Small intestine (tissue), 7 donors: ENCODE results near the gene PCID2. TPM values are rescaled to one million over a fixed set of nuclear protein-coding genes. Genes with fewer than 3 reads are reported as not detected.

ENCODE experiments used
- DNase-seq, 2 donors: peaks; one replicate each; pipeline versions ENCODE4 v3.0.0 to v3.0.0-alpha.2; 2013
- FAIRE-seq: peaks from 2 replicates; lab custom pipeline; 2012; peaks lifted over from hg19 to GRCh38; lab: Jason Lieb, UNC
- H3K27ac ChIP-seq, 3 donors: one replicate each; pipeline ENCODE4 v1.5.1; 2013; ENCODE audit warnings: low read length in 2 of 3, mild to moderate bottlenecking in 2 of 3, control low read depth in 1 of 3, inconsistent platforms in 1 of 3, low read depth in 1 of 3, moderate library complexity in 1 of 3
- H3K27me3 ChIP-seq, 3 donors: one replicate each; pipeline ENCODE4 v1.6.1; 2013; ENCODE audit warnings: low read length in 3 of 3, inconsistent platforms in 1 of 3; ENCODE audit not compliant: control insufficient read depth in 3 of 3, insufficient read depth in 3 of 3
- H3K36me3 ChIP-seq, 3 donors: one replicate each; pipeline ENCODE4 v1.6.1; 2013; ENCODE audit warnings: low read length in 3 of 3, inconsistent platforms in 1 of 3, low read depth in 1 of 3, mild to moderate bottlenecking in 1 of 3, moderate library complexity in 1 of 3; ENCODE audit not compliant: control insufficient read depth in 3 of 3, insufficient read depth in 2 of 3
- H3K4me1 ChIP-seq, 3 donors: one replicate each; pipeline ENCODE4 v1.6.1; 2013; ENCODE audit warnings: low read length in 2 of 3, inconsistent platforms in 1 of 3, low read depth in 1 of 3, mild to moderate bottlenecking in 1 of 3, moderate library complexity in 1 of 3; ENCODE audit not compliant: control insufficient read depth in 3 of 3, insufficient read depth in 2 of 3
- H3K4me3 ChIP-seq, 3 donors: one replicate each; pipeline ENCODE4 v1.5.1; 2013; ENCODE audit warnings: low read length in 3 of 3, control low read depth in 1 of 3, inconsistent platforms in 1 of 3, low read depth in 1 of 3, mild to moderate bottlenecking in 1 of 3, moderate library complexity in 1 of 3
- H3K9me3 ChIP-seq, 2 donors: one replicate each; pipeline ENCODE4 v1.6.1; 2013; ENCODE audit warnings: low read depth in 1 of 2, low read length in 1 of 2; ENCODE audit not compliant: control insufficient read depth in 2 of 2, insufficient read depth in 1 of 2
- WGBS, 3 donors: extraction: QIAGEN DNeasy Blood & Tissue Kit; methylation state at CpG; one replicate each; pipeline ENCODE4 v1.1.7; 2013; 5-methylcytosine and 5-hydroxymethylcytosine counted together
- polyA plus RNA-seq, 4 donors: library from polyadenylated mRNA; stranded (reverse) in 3 of 4; unstranded in 1 of 4; fragments of 200-250 nt in 3 of 4; fragments of 120-200 nt in 1 of 4; gene quantifications; one replicate each; pipeline versions ENCODE4 v1.2.1 to v1.2.3, GENCODE V29; 2013
- donor health status: healthy with polysubstance abuse.
- donor health status: control.
- donor health status: control.
- donor health status: Bipolar disorder and iron deficiency.
- donor health status: healthy.

Gene PCID2
- polyA plus RNA-seq, 4 donors, result 21.6 to 51.3 (median 30.0) TPM

DNA sequence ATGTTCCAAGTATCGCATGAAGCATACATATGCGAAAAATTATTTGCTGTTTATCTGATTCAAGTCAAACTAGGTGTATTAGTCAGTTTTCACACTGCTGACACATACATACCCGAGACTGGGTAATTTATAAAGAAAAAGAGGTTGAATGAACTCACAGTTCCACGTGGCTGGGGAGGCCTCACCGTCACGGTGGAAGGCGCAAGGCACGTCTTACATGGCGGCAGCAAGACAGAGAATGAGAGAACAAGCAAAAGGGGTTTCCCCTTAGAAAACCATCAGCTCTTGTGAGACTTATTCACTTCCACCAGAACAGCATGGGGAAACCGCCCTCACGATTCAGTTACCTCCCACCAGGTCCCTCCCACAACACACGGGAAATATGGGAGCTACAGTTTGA lies 63.0 kb downstream of the PCID2 start:
- Histone ChIP-seq H3K4me1 (no peaks in the 10 kb centered on the region), H3K9me3 (no peaks in the 10 kb centered on the region), H3K27me3 (no peaks in the 10 kb centered on the region), H3K36me3 (peaks cover 0 to 69% (median 0%) of the 10 kb centered on the region in 3 donors), H3K27ac (no peak overlapping the region), H3K4me3 (no peak overlapping the region)
- FAIRE-seq, result no peak
- 70 to 80% (median 75%) methylated on average over 12 of the region's 12 CpGs for WGBS, 3 donors
- DNase-seq, result no peak

DNA sequence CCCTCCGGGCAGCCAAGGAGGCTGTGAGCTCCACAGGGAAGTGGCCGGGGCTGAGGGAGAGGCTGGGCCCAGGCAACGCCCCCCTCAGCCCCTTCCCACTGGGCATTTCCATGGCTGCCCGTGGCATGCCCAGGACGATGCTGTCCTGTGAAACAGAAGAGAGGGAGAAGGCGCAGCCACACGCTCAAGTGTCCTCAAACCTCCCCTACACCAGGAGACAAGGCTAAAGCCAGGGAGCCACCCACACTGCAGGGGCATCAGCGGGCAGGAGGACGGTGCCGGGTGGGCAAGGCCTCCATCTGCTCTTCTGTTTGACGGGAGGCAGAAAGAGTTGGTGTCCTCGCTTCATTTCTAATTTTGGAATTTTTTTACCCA lies 64.2 kb downstream of the PCID2 start:
- Histone ChIP-seq H3K4me3 (no peak overlapping the region), H3K27me3 (no peaks in the 10 kb centered on the region), H3K4me1 (no peaks in the 10 kb centered on the region), H3K36me3 (peaks cover 0 to 65% (median 0%) of the 10 kb centered on the region in 3 donors), H3K9me3 (no peaks in the 10 kb centered on the region), H3K27ac (no peak overlapping the region)
- WGBS, 3 donors, result 85 to 95% (median 87%) methylated on average over 12 of the region's 12 CpGs
- no peak for FAIRE-seq
- DNase-seq, result no peak

DNA sequence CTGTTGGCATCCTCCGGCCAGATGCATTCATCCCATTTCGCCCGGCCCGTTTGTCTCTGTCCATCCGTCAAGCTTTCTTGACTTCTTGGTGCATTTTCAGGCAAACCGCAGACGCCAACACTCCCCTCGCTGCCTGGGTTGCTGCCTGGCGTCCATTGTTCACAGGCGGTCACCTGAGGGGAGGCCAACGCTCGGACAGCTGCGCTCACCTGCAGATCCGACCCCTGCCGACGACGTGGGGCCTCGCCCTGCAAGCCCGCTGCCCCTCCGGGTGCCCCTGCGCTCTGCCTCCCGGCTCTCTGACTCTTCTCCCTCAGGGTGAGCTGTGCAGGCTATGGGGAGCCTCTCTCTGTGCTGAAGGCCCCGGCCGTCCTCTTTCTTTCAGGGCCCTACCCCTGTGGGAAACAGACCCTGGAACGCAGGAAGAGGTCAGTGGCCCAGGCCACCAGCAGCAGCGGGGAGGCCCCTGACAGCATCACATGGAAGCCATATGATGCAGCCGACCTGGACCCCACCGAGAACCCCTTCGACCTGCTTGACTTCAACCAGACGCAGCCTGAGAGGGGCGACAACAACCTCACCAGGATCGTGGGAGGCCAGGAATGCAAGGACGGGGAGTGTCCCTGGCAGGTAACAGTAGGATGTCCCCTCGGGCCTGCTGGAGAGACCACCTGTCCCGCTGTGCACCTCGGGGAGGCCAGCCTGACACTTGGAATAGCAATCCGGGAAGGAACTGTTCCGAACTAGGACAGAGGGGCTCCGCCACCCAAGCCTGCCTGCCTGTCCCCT lies 64.8 kb downstream of the PCID2 start:
- WGBS, 3 donors, result 87 to 92% (median 89%) methylated on average over 39 of the region's 39 CpGs
- Histone ChIP-seq H3K4me1 (peaks cover 0 to 3% (median 0%) of the 10 kb centered on the region in 3 donors), H3K27me3 (no peaks in the 10 kb centered on the region), H3K36me3 (peaks cover 0 to 61% (median 0%) of the 10 kb centered on the region in 3 donors), H3K9me3 (no peaks in the 10 kb centered on the region), H3K27ac (no peak overlapping the region), H3K4me3 (no peak overlapping the region)
- FAIRE-seq (no peak), DNase-seq (no peak)

DNA sequence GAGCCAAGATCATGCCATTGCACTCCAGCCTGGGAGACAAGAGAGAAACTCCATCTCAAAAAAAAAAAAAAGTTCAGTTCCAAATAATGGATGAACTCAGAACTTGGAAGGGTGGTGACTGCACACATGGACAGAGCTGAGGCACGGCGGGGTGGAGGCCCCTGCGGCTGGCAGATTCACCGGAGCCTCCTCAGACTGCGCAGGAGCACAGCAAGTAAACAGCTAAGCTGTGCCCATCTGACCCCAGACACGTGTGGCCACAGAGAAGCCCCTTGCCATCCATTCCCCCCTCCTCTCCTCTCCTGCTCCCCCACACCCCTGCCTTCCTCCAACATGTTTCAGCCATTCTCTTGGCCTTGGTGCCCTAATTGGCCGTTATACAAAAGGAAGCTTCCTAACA lies 65.6 kb downstream of the PCID2 start:
- Histone ChIP-seq H3K27me3 (no peaks in the 10 kb centered on the region), H3K9me3 (no peaks in the 10 kb centered on the region), H3K36me3 (peaks cover 0 to 58% (median 0%) of the 10 kb centered on the region in 3 donors), H3K4me1 (peaks cover 0 to 6% (median 0%) of the 10 kb centered on the region in 3 donors), H3K4me3 (no peak overlapping the region), H3K27ac (no peak overlapping the region)
- DNase-seq (no peak), FAIRE-seq (no peak)
- WGBS, 3 donors, result 80 to 86% (median 84%) methylated on average over 7 of the region's 7 CpGs

DNA sequence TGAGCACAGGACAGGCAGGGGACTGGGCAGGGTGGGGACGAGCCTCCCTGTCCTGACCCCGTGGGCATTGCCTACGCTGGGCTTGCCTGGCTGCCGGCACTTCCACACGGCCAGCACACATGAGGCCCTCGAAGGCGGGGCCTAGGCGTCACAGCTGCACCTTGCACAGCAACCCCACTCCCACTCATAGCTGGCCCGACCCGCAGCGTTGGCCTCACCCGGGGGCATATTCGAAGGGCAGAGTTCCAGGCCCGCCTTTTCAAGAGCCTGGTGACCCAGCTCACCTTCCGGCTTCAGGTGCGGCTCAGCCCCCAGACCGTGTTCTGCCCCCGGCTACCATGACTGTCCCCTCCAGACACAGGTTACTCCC lies 66.9 kb downstream of the PCID2 start:
- DNase-seq (no peak), FAIRE-seq (no peak)
- H3K4me1 ChIP-seq, result peaks cover 0 to 12% (median 0%) of the 10 kb centered on the region in 3 donors
- no peak overlapping the region for H3K27ac ChIP-seq
- no peak overlapping the region for H3K4me3 ChIP-seq
- WGBS, 3 donors, result 80 to 89% (median 86%) methylated on average over 18 of the region's 18 CpGs
- peaks cover 0 to 50% (median 0%) of the 10 kb centered on the region in 3 donors for H3K36me3 ChIP-seq
- no peaks in the 10 kb centered on the region for H3K27me3 ChIP-seq
- H3K9me3 ChIP-seq, result no peaks in the 10 kb centered on the region

DNA sequence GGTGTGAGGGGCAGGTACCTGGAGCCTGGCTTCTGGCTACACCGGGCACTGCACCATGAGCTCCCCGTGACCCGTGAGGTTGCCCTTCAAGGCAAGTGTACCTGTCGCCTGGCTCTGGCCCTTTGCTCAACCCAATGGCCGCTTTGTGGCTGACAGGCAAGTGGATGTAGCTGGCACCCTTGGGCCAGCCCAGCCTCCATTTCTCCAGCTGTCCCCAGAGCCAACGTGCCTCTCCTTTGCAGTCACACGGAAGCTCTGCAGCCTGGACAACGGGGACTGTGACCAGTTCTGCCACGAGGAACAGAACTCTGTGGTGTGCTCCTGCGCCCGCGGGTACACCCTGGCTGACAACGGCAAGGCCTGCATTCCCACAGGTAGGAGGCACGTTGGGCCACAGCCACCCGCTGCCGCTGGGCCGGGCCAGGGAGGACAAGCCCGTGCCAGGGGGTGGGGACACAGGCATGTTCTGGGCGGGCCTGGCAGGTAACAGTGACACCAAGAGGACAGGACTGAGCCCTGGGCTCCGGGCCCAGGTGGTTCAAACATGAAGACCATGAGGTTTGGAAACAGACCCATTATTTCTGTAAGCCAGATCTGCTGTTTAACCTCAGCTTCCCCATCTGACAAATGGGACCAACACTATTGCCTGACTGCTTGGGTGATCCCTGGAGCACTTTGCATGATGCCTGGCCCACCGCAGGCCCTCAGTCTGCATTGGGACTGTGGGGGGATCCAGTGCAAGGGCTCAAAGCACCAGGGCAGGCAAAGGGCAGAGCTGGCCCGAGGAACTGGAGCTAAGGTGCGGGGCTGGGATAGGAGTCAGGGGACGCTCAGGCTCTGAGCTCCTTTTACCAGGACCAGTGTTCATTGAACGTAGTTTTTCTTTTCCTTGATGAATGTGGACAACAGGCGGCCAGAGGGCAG lies 67.5 kb downstream of the PCID2 start:
- Histone ChIP-seq H3K27ac (no peak overlapping the region), H3K4me1 (peaks cover 0 to 12% (median 0%) of the 10 kb centered on the region in 3 donors), H3K36me3 (peaks cover 0 to 45% (median 0%) of the 10 kb centered on the region in 3 donors), H3K9me3 (no peaks in the 10 kb centered on the region), H3K27me3 (no peaks in the 10 kb centered on the region), H3K4me3 (no peak overlapping the region)
- no peak for FAIRE-seq
- 89 to 94% (median 91%) methylated on average over 26 of the region's 26 CpGs for WGBS, 3 donors
- DNase-seq, result no peak

DNA sequence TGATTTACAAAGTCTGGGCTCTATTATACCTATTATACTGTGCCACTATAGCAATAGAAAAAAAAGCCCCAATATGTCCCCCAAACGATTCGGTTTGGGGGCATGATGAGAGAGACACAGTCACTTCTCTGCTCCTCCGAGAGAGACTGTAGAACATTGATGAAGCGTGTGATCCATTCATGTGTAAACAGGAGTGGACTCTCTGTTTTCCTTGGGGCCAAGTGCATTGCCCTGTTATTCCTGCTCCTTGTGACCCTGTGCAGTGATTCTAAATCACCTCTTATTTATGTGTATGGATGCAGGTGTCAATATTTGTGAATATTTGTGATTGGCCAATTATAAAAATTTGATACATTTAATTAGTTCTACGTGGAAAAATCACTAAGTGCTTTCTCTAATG lies 68.9 kb downstream of the PCID2 start:
- H3K4me3 ChIP-seq, result no peak overlapping the region
- H3K27me3 ChIP-seq, result no peaks in the 10 kb centered on the region
- H3K9me3 ChIP-seq, result no peaks in the 10 kb centered on the region
- no peak overlapping the region for H3K27ac ChIP-seq
- 86 to 90% (median 89%) methylated on average over 5 of the region's 5 CpGs for WGBS, 3 donors
- peaks cover 0 to 12% (median 0%) of the 10 kb centered on the region in 3 donors for H3K4me1 ChIP-seq
- peaks cover 0 to 39% (median 0%) of the 10 kb centered on the region in 3 donors for H3K36me3 ChIP-seq
- DNase-seq, result no peak
- FAIRE-seq, result no peak

DNA sequence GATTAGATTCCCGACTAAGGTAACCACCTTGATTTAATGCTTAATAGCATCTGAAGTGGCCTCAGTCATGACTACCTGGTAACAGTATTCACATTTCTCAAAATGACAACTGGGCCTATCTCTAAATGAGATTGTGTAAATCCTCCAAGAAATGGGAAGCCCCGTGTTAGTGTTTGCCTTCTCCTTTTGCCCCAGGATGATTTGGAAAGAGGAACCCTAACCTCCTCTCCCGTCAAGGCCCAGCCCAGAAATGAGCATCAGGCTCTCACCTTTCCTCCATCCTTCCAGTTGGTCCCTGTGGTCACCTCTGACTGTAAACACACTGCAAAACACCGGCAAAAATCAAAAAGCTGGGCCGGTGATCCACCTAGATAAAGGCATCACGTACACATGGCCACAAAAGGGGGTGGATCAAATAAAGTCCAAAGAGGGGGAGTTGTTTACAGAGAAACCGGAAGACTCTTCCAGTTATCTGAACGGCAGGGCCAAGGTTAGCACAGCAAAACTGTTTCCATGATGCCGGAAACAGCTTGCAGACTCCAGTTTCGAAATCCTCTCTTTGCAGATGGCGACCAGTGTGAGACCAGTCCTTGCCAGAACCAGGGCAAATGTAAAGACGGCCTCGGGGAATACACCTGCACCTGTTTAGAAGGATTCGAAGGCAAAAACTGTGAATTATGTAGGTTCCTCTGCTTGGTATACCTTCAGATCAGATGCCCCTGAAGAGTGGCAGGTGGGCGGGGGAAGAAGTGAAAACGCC lies 69.5 kb downstream of the PCID2 start:
- 51 to 68% (median 59%) methylated on average over 16 of the region's 16 CpGs for WGBS, 3 donors
- Histone ChIP-seq H3K27ac (no peak overlapping the region), H3K27me3 (no peaks in the 10 kb centered on the region), H3K36me3 (peaks cover 0 to 34% (median 0%) of the 10 kb centered on the region in 3 donors), H3K4me3 (no peak overlapping the region), H3K4me1 (peaks cover 0 to 12% (median 0%) of the 10 kb centered on the region in 3 donors), H3K9me3 (no peaks in the 10 kb centered on the region)
- FAIRE-seq (no peak), DNase-seq (peak; percentile 17 to 50)
